Heart left ventricle (tissue), 13 donors: ENCODE data around the gene WDR88.

Experiments used
- POLR2A ChIP-seq, 2 donors: fragments of 450-650 bp; IDR thresholded peaks; one replicate each; pipeline ENCODE4 v1.6.1; 2017; ENCODE audit warnings: antibody characterized with exemption in 2 of 2, mild to moderate bottlenecking in 2 of 2, moderate library complexity in 2 of 2
- TF ChIP-seq, protein P1 (sequence below), 12 donors: fragments of 200-600 bp; sonication (generic) in 4 of 12; IDR thresholded peaks; one replicate each; pipeline versions ENCODE4 v1.5.0 to v1.8.0; 2018 to 2022; ENCODE audit warnings: antibody characterized with exemption in 12 of 12, mild to moderate bottlenecking in 5 of 12
- donor health status: ischemic (EF 13 %, LVEDD 7.1; RV severe dilation, severe dysfunction).
- donor health status: DM: no; HTN: yes; CAD: no.
- donor health status: DM: no; HTN: no; CAD: no.
- donor health status: ischemic (EF 25% LVEDD 6.9; RV normal size, moderate dysfunction).
- donor health status: ischemic (EF 25% LVEDD 5.7; RV mildly dilated, moderate dysfunction).
- donor health status: ischemic (EF 35%, LVEDD 5.7; RV mildly dilated, moderate dysfunction).
- donor health status: nonischemic (EF 11% LVEDD 7.7; RV severe dilation, severe dysfunction).
- donor health status: DM: yes; HTN: yes; CAD: no.
- donor health status: PGD.
- donor health status: ischemic (EF 29% LVEDD 5.4; RV normal size, mild dysfunction).
- donor health status: nonischemic (EF 23%, LVEDD 6.1; RV moderate dilation, normal function).

DNA sequence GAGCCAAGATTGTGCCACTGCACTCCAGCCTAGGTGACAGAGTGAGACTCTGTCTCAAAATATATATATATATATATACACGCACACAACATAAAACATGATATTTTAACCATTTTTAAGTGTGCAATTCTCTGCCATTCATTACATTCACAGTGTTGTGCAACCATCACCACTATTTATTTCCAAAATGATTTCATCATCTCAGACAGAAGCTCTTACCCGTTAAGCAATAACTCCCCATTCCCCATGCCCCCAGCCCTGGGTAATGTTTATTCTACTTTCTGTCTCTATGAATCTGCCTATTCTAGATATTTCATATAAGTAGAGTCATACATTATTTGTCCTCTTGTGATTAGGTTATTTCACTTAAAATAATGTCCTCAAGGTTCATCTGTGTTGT, 20.3 kb downstream of the WDR88 start:
- TF ChIP-seq, protein P1, sequence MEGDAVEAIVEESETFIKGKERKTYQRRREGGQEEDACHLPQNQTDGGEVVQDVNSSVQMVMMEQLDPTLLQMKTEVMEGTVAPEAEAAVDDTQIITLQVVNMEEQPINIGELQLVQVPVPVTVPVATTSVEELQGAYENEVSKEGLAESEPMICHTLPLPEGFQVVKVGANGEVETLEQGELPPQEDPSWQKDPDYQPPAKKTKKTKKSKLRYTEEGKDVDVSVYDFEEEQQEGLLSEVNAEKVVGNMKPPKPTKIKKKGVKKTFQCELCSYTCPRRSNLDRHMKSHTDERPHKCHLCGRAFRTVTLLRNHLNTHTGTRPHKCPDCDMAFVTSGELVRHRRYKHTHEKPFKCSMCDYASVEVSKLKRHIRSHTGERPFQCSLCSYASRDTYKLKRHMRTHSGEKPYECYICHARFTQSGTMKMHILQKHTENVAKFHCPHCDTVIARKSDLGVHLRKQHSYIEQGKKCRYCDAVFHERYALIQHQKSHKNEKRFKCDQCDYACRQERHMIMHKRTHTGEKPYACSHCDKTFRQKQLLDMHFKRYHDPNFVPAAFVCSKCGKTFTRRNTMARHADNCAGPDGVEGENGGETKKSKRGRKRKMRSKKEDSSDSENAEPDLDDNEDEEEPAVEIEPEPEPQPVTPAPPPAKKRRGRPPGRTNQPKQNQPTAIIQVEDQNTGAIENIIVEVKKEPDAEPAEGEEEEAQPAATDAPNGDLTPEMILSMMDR (IDR thresholded peaks at IDR 0.05) = no peak
- TF ChIP-seq POLR2A (IDR thresholded peaks at IDR 0.05) = no peak
